Osteocyte (in vitro differentiated cells): ENCODE data around the gene NCAM2. TPM values are rescaled to one million over a fixed set of nuclear protein-coding genes. Genes with fewer than 3 reads are reported as not detected.

ENCODE experiments used
- DNase-seq: peaks from one replicate; pipeline ENCODE4 v3.0.0; 2021; ENCODE audit warnings: mixed read lengths; ENCODE audit not compliant: unreplicated experiment; ENCODE audit errors: extremely low spot score
- H3K27ac Mint-ChIP-seq: one replicate; pipeline ENCODE4 v1.8.0; 2021; ENCODE audit warnings: mild to moderate bottlenecking, mixed read lengths; ENCODE audit not compliant: unreplicated experiment
- H3K27me3 Mint-ChIP-seq: one replicate; pipeline ENCODE4 v1.8.0; 2021; ENCODE audit warnings: mixed read lengths; ENCODE audit not compliant: unreplicated experiment
- H3K36me3 Mint-ChIP-seq: one replicate; pipeline ENCODE4 v1.8.0; 2021; ENCODE audit warnings: mixed read lengths; ENCODE audit not compliant: unreplicated experiment
- H3K4me1 Mint-ChIP-seq: one replicate; pipeline ENCODE4 v1.8.0; 2021; ENCODE audit warnings: mixed read lengths; ENCODE audit not compliant: unreplicated experiment
- H3K4me3 Mint-ChIP-seq: one replicate; pipeline ENCODE4 v1.8.0; 2021; ENCODE audit warnings: mild to moderate bottlenecking, moderate library complexity, mixed read lengths; ENCODE audit not compliant: unreplicated experiment
- H3K9me3 Mint-ChIP-seq: one replicate; pipeline ENCODE4 v1.8.0; 2021; ENCODE audit warnings: mixed read lengths; ENCODE audit not compliant: unreplicated experiment
- total RNA-seq: library from RNA; stranded (reverse); gene quantifications from 2 replicates; pipeline ENCODE4 v1.2.1, GENCODE V29; 2021
- TF ChIP-seq, protein P1 (sequence below): fragments of 200-600 bp; sonication (generic); IDR thresholded peaks from 2 replicates; pipeline ENCODE4 v1.5.0; 2021; ENCODE audit warnings: antibody characterized with exemption, mild to moderate bottlenecking, moderate library complexity

NCAM2 gene
- total RNA-seq, 1 donor from 2014 or later: 121 TPM

DNA sequence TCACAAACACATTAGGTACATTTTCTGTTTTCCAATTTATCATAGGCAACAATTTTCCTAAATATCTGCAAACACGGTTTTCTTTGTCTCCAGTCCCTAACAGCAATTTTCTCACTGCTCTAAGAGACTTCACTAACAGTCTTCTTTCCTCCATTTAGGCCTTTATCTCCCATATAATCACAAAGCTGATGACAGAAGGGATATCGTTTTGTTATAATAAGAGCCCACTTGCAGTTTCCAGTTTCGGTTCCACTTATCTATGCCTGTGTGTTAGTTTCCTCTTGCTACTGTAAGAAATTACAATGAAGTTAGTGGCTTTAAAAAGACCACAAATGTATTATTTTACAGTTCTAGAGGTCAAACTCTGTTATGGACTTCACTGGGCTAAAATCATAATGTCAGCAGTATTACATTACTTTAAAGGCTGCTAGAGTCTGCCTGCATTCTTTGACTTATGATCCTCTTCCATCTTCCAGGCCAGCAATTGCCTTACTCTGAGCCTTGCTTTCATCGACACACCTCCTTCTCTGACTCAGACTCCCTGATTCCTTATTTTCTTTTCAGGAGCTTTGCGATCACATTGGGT, 549.3 kb downstream of the NCAM2 start:
- Mint-ChIP-seq H3K27ac (no peak overlapping the region), H3K27me3 (no peaks in the 10 kb centered on the region), H3K4me1 (peaks cover 5% of the 10 kb centered on the region), H3K4me3 (no peak overlapping the region), H3K9me3 (peaks cover 3% of the 10 kb centered on the region), H3K36me3 (no peaks in the 10 kb centered on the region)
- TF ChIP-seq, protein P1, sequence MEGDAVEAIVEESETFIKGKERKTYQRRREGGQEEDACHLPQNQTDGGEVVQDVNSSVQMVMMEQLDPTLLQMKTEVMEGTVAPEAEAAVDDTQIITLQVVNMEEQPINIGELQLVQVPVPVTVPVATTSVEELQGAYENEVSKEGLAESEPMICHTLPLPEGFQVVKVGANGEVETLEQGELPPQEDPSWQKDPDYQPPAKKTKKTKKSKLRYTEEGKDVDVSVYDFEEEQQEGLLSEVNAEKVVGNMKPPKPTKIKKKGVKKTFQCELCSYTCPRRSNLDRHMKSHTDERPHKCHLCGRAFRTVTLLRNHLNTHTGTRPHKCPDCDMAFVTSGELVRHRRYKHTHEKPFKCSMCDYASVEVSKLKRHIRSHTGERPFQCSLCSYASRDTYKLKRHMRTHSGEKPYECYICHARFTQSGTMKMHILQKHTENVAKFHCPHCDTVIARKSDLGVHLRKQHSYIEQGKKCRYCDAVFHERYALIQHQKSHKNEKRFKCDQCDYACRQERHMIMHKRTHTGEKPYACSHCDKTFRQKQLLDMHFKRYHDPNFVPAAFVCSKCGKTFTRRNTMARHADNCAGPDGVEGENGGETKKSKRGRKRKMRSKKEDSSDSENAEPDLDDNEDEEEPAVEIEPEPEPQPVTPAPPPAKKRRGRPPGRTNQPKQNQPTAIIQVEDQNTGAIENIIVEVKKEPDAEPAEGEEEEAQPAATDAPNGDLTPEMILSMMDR: no peak
- DNase-seq: no peak

DNA sequence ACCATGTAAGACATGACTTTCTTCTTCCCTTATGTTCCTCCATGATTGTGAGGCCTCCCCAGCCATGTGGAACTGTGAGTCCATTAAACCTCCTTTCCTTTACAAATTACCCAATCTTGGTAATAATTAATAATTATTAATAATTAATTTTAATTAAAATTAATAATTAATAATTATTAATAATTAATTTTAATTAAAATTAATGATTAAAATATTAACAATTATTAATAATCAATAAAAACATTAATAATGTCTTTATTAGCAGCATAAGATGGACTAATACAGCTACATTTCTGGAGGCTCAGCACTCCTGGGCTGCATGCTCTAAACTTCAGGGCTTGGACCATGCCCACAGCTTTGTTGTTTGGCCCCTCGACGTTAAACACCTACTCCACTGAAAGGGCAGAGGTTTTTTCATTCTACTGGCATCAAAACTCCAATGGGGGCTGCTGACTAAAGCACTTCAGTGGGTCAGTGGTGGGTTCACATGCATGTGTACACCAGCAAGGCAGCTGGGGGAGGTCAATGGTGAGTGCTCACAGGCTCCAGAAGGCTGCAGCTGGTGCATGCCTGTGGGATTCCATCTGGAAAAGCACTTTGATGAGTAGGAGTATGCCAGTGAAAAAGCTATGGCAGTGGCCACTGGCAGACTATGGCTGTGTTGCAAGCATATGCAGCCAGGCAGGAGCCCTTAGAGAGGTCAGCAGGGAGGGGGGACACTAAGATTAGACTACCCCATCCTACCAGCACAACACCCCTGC, 561.3 kb downstream of the NCAM2 start:
- Mint-ChIP-seq H3K4me3 (no peak overlapping the region), H3K4me1 (no peaks in the 10 kb centered on the region), H3K27me3 (no peaks in the 10 kb centered on the region), H3K36me3 (peaks cover 11% of the 10 kb centered on the region), H3K9me3 (peaks cover 47% of the 10 kb centered on the region), H3K27ac (no peak overlapping the region)
- TF ChIP-seq, protein P1: no peak
- DNase-seq: no peak
